Thyroid gland (tissue), 4 donors: Measurements from ENCODE around the gene ZSCAN16.

Experiments used
- CTCF ChIP-seq, 6 experiments: fragments of 200-600 bp in 3 of 6; fragments of 450-650 bp in 3 of 6; sonication (generic) in 3 of 6; IDR thresholded peaks; one replicate each; pipeline ENCODE4 v1.5.1; 2016 to 2019; ENCODE audit warnings: antibody characterized with exemption in 6 of 6, mild to moderate bottlenecking in 2 of 6, inconsistent platforms in 1 of 6, moderate library complexity in 1 of 6
- POLR2A ChIP-seq, 2 donors: fragments of 450-650 bp; IDR thresholded peaks; one replicate each; pipeline ENCODE4 v1.6.1; 2017; ENCODE audit warnings: antibody characterized with exemption in 2 of 2, mild to moderate bottlenecking in 2 of 2, moderate library complexity in 1 of 2

- TF ChIP-seq POLR2A (IDR thresholded peaks at IDR 0.05) (no peak), CTCF (IDR thresholded peaks at IDR 0.05) (no peak)
Measured at GRCh38 chr6:28171271-28171670, 46.9 kb downstream of the ZSCAN16 start.
